Stimulated activated memory B cell treated with anti-CD40 and anti-IgM and Interleukin-4, amounts not matched to agents 10 μg/mL and 1 μg/mL and 100 μg/mL, for 72 hours (primary cell): ENCODE data around the gene IL5.
A peak's percentile ranks its signal among the peaks of the same experiment; 100 is the strongest.
"Not testable (repeated sequence)": the region's sequence is repeated elsewhere in the genome, so short reads cannot be mapped to it uniquely, and the experiment has no call there.

Experiments
- ATAC-seq: fragments of 150-1000 bp; cut with Tn5 transposase; 2 replicates; pipeline ENCODE4 v1.10.0; 2021
- H3K27ac Mint-ChIP-seq: one replicate; pipeline ENCODE4 v1.8.0; 2022; ENCODE audit warnings: mild to moderate bottlenecking, mixed read lengths
- H3K27me3 Mint-ChIP-seq: one replicate; pipeline ENCODE4 v1.8.0; 2022; ENCODE audit warnings: mixed read lengths
- H3K36me3 Mint-ChIP-seq: one replicate; pipeline ENCODE4 v1.8.0; 2022; ENCODE audit warnings: mixed read lengths
- H3K4me1 Mint-ChIP-seq: one replicate; pipeline ENCODE4 v1.8.0; 2022; ENCODE audit warnings: mixed read lengths
- H3K4me3 Mint-ChIP-seq: one replicate; pipeline ENCODE4 v1.8.0; 2022; ENCODE audit warnings: mild to moderate bottlenecking, moderate library complexity, mixed read lengths
- H3K9me3 Mint-ChIP-seq: one replicate; pipeline ENCODE4 v1.8.0; 2022; ENCODE audit warnings: mixed read lengths

Gene IL5

DNA sequence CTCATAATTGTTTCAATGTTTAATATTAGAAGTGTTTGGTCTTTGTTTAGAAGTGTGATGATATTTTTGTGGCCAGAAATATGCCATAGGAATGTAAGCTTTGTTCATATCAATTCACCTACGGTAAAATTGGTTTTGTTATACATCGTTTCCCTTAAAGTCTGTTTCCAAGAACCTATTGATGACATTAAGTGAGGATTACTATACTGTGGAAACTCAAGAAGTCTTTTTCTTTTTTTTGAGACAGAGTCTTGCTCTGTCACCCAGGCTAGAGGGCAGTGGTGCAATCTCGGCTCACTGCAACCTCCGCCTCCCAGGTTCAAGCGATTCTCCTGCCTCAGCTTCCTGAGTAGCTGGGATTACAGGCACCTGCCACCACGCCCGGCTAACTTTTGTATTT lies 5.5 kb upstream of the IL5 start:
- H3K27ac Mint-ChIP-seq, H3K36me3 Mint-ChIP-seq, H3K27me3 Mint-ChIP-seq, H3K4me1 Mint-ChIP-seq, H3K4me3 Mint-ChIP-seq, H3K9me3 Mint-ChIP-seq, ATAC-seq: not testable (repeated sequence)

DNA sequence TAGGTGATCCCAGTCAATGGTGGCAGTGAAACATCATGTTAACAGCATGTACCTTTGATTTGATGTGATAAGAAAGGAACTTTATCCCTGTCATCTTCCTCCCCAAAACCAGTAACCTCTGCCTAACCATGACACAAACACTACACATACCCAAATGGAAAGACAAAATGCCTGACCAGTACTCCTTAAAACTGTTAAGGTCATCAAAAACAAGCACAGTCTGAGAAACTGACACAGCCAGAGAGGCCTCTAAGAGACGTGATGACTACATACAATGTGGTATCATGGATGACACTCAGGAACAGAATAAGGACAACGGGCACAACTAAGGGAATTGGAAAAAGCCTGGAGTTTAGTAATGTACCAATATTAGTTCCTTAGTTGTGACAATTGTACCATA lies 3.9 kb upstream of the IL5 start:
- H3K4me3 Mint-ChIP-seq: no peak overlapping the region
- peaks cover 6% of the 10 kb centered on the region for H3K4me1 Mint-ChIP-seq
- no peaks in the 10 kb centered on the region for H3K9me3 Mint-ChIP-seq
- no peak for ATAC-seq
- no peaks in the 10 kb centered on the region for H3K27me3 Mint-ChIP-seq
- no peak overlapping the region for H3K27ac Mint-ChIP-seq
- no peaks in the 10 kb centered on the region for H3K36me3 Mint-ChIP-seq

DNA sequence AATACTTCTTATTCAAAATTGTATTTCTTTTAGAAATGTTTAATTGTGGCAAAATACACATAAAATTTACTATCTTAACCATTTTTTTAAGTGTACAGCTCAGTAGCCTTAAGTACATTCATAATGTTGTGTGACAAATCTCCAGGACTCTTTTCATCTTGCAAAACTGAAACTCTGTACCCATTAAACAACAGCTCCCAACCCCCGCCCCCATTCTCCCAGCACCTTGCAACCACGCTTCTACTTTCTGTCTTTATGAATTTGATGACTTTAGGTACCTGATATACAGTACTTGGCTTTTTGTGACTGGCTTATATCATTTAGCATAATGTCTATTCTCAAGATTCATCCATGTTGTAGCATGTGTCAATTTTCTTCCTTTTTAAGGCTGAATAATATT lies 2.8 kb upstream of the IL5 start:
- ATAC-seq: no peak
- H3K27ac Mint-ChIP-seq: no peak overlapping the region
- no peaks in the 10 kb centered on the region for H3K36me3 Mint-ChIP-seq
- H3K9me3 Mint-ChIP-seq: no peaks in the 10 kb centered on the region
- no peaks in the 10 kb centered on the region for H3K4me1 Mint-ChIP-seq
- H3K27me3 Mint-ChIP-seq: no peaks in the 10 kb centered on the region
- H3K4me3 Mint-ChIP-seq: no peak overlapping the region

DNA sequence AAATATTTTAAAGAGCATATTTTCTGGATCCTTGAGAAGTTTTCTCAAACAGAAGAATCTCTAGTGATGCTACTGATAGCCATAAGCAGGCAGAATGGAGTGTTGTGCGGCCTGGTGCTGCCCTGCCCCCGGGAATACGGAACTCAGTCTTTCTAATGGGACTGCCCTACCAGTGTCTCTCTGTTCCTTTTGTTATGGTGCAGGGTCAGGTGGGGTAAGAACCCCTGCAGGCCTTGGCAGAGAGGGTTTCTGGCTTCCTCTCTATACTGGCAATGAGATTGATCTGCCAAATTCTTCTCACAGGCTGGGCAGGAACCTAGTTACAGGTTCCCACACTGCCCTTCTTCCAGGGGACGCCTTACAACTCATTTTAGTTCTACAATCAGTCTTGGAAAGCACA lies 2.6 kb downstream of the IL5 start:
- Mint-ChIP-seq H3K4me3 (no peak overlapping the region), H3K36me3 (no peaks in the 10 kb centered on the region), H3K27ac (no peak overlapping the region), H3K9me3 (no peaks in the 10 kb centered on the region), H3K4me1 (no peaks in the 10 kb centered on the region), H3K27me3 (peaks cover 9% of the 10 kb centered on the region)
- ATAC-seq: no peak

DNA sequence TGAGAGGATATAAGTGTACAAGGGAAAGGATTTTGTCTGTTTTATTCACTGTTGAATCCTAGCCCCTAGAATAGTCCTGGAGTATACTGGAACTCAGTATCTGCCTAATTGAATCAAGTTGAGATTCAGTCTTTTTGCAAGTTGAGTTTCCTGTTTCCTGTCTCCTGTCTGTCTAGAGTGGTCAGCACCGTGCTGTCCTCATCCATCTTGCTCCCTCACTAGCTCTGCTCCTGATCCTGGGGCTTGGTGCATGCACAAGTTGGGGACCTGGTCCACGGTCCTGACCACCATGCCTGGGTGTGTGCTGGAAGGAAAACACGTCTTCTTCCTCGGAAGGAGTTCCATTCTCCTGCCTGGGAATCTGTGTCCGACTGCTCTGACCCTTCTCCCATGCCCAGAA lies 3.2 kb downstream of the IL5 start:
- no peak overlapping the region for H3K4me3 Mint-ChIP-seq
- H3K4me1 Mint-ChIP-seq: no peaks in the 10 kb centered on the region
- H3K36me3 Mint-ChIP-seq: no peaks in the 10 kb centered on the region
- peaks cover 15% of the 10 kb centered on the region for H3K27me3 Mint-ChIP-seq
- H3K27ac Mint-ChIP-seq: no peak overlapping the region
- no peaks in the 10 kb centered on the region for H3K9me3 Mint-ChIP-seq
- ATAC-seq: no peak

DNA sequence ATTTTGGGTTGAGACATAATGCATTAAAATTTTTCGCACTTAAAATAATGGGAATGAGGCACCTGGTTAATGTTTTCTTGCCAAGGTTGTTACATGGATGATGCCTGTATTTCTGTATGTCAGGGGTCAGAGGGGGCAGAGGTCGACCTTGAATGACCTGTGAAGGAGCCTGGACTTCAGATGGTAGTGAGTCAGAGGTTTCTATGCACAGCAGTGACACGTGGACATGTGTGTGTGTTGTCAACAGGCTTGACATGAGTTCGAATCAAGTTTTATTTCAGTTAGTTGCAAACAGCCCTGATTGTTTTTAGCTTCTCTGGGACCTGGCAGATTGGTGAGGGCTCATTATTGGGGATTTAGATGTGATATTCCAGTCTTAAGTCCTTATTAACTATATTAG lies 3.6 kb downstream of the IL5 start:
- Mint-ChIP-seq H3K36me3 (no peaks in the 10 kb centered on the region), H3K4me3 (no peak overlapping the region), H3K27me3 (peaks cover 19% of the 10 kb centered on the region), H3K4me1 (no peaks in the 10 kb centered on the region), H3K27ac (no peak overlapping the region), H3K9me3 (no peaks in the 10 kb centered on the region)
- no peak for ATAC-seq

DNA sequence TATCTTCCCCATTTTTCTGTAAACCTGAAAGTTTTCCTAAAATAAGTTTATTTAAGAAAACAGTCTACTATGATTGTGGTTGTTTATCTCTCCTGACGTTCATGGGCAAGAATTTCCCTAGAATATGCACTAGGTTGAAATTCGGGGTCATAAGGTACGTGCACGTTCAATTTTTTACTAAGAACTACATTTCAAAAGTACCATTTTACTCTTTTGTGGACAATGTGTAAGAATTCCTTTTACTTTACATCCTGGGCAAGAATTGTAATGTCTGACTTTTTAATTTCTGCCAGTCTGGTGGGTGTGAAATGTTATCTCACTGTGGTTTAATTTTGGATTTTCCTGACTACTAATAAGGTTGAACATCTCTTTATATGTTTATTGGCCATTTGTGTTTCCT lies 12.4 kb downstream of the IL5 start:
- Mint-ChIP-seq H3K4me1 (peaks cover 24% of the 10 kb centered on the region), H3K27ac (no peak overlapping the region), H3K36me3 (no peaks in the 10 kb centered on the region), H3K9me3 (no peaks in the 10 kb centered on the region), H3K4me3 (no peak overlapping the region), H3K27me3 (peaks cover 12% of the 10 kb centered on the region)
- ATAC-seq: no peak

DNA sequence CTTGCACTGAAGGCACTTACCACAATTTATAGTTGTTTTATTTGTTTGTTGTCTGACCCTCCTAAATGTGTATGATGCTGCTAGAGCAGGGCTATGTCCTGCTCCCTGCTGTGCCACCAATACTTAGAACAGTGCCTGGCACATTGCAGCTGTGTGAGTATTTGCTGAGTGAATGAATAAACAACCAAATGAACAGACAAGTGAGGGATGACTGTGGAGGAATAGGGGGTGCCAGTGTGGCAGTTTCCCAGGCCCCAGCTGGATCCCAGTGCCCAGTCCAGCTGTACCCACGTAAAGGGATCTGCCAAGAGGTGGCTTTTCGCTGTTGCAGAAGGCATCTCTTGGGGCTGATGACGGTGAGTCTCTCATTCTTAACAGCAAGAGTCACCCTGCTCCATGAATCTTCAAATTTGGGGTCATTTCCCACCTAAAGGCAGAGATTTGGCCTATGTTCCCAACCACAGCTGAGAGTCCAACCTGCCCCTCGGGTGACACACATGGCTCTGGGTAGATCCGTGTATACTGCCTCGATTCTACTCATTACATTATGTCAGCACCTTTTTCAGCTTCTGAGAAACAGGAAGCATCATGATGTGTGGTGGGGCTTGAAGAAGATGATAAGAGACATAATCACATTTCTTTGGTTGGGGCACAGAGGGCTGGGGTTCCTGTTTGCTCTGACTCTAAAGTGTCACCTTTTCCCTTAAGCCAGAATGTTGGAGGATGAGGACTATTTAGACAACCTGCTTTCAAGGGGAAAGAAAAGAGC lies 14.3 kb downstream of the IL5 start:
- no peak overlapping the region for H3K4me3 Mint-ChIP-seq
- H3K36me3 Mint-ChIP-seq: no peaks in the 10 kb centered on the region
- H3K9me3 Mint-ChIP-seq: peaks cover 2% of the 10 kb centered on the region
- no peaks in the 10 kb centered on the region for H3K27me3 Mint-ChIP-seq
- peak; percentile 54 for ATAC-seq
- no peak overlapping the region for H3K27ac Mint-ChIP-seq
- peaks cover 38% of the 10 kb centered on the region for H3K4me1 Mint-ChIP-seq

DNA sequence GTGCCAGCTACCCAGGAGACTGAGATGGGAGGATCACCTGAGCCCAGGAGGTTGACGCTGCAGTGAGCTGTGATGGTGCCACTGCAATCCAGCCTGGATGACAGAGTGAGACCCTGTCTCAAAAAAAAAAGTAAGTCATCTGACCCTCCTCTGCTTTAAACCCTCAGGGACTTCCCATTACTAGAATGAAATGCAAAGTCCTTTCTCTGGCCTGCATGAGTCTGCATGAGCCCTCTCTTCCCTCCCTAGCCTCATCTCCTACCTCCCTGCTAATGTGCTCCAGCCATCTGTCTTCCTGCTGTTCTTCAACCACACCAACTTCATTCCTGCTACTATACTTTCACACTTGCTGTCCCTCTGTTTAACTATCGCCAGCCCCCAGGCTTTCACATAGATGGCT lies 15.3 kb downstream of the IL5 start:
- no peak overlapping the region for H3K4me3 Mint-ChIP-seq
- ATAC-seq: no peak
- H3K9me3 Mint-ChIP-seq: peaks cover 2% of the 10 kb centered on the region
- no peaks in the 10 kb centered on the region for H3K36me3 Mint-ChIP-seq
- peaks cover 38% of the 10 kb centered on the region for H3K4me1 Mint-ChIP-seq
- no peaks in the 10 kb centered on the region for H3K27me3 Mint-ChIP-seq
- no peak overlapping the region for H3K27ac Mint-ChIP-seq

DNA sequence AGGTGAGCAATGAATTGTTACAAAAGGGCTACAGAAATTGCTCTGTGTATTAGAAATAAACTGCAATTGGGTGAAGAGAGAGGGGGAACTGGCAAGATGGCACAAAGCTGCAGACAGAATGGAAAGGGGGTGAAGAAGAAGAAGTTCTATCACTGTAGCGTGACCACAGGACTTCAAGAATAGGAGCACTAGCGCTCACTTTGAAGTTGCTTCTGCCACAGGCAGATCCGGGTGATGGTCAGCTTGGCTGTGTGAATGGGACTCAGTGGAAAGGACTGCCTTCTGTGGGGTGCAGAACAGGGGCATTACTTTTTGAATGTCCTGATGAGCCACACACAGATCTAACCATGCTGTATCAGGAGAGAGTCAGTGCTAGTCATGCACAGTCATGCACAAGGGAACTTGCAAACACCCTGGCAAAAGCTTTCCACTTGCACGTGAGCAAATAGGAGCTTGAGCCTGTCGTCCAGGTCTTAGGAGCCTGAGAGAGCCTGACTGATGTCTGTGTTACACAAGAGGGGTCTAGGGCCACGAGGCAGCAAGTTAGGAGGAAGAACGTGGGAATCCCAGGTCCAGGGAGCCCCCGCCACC lies 16.3 kb downstream of the IL5 start:
- no peaks in the 10 kb centered on the region for H3K36me3 Mint-ChIP-seq
- H3K9me3 Mint-ChIP-seq: peaks cover 2% of the 10 kb centered on the region
- H3K27me3 Mint-ChIP-seq: no peaks in the 10 kb centered on the region
- peaks cover 43% of the 10 kb centered on the region for H3K4me1 Mint-ChIP-seq
- peak; percentile 5 for ATAC-seq
- H3K27ac Mint-ChIP-seq: peak overlapping the region; percentile 5
- no peak overlapping the region for H3K4me3 Mint-ChIP-seq

DNA sequence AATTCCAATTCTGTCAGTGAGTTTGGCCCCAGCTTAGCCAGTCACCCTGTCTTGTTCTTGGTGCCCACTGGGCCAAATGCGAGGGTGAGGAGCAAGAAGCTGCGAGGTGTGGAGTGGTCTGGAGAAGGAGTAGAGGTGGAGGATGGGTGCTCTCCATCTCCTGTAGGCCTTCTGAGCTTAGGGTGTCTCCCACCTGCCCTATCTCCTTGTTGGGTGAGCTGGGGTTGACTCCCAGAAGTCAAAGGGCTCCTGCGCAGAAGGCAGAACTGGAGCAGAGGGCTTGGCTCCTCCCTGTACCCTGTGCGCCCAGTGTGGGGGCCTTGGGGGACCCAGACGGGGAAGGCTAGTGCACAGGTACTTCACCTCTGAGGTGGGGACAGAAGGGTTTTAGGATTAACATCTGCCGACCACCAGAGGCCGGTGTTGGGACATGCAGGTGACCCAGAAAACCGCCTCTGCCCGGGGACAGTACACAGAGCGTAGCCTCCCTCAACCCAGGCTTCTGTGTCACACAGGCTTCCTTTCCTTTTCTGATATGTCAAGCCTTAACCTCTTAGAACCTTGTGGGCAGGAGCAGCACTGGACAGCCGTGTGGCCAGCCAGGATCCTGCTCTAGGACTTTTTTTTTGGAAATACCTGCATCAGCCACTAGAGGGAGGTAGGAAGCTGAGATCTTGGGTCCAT lies 16.9 kb downstream of the IL5 start:
- Mint-ChIP-seq H3K27me3 (no peaks in the 10 kb centered on the region), H3K4me3 (peak overlapping the region; percentile 16), H3K9me3 (peaks cover 2% of the 10 kb centered on the region), H3K4me1 (peaks cover 46% of the 10 kb centered on the region), H3K36me3 (no peaks in the 10 kb centered on the region), H3K27ac (peak overlapping the region; percentile 21)
- ATAC-seq: peak; percentile 66

DNA sequence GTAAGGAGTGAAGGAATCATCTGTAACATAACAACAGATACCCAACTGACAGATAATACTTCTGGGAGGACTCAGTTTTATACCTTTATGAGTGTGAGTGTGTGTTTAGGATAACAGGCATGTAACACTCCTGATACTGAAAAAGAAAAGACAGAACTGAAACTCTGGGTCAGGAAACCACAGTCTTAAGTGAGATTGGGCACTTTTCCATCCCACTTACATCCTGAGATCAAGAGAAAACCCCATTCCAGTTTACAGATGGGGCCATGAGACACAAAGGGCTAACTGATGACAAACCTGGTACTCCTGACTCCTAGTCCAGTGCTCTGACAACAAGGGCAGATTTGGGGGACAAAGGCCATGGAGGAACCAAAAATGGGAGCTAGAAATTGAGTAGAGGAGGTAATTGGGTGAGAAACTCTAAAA lies 18.0 kb downstream of the IL5 start:
- peak overlapping the region; percentile 21 for H3K27ac Mint-ChIP-seq
- ATAC-seq: peak; percentile 87
- peaks cover 55% of the 10 kb centered on the region for H3K4me1 Mint-ChIP-seq
- H3K36me3 Mint-ChIP-seq: no peaks in the 10 kb centered on the region
- H3K27me3 Mint-ChIP-seq: no peaks in the 10 kb centered on the region
- H3K9me3 Mint-ChIP-seq: peaks cover 2% of the 10 kb centered on the region
- H3K4me3 Mint-ChIP-seq: no peak overlapping the region

DNA sequence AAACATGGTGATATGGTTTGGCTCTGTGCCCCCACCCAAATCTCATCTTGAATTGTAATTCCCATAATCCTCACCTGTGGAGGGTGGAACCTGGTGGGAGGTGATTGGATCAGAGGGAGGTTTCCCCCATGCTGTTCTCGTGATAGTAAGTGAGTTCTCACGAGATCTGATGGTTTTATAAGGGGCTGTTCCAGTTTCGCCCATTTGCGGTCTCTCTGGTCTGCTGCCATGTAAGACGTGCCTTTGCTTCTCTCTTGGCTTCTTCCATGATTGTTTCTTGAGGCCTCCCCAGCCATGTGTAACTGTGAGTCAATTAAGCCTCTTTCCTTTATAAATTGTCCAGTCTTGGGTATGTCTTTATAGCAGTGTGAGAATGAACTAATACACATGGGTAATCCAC lies 18.4 kb downstream of the IL5 start:
- Mint-ChIP-seq H3K27ac (peak overlapping the region; percentile 21), H3K4me1 (peaks cover 57% of the 10 kb centered on the region)
- H3K9me3 Mint-ChIP-seq, ATAC-seq, H3K36me3 Mint-ChIP-seq, H3K4me3 Mint-ChIP-seq, H3K27me3 Mint-ChIP-seq: not testable (repeated sequence)

DNA sequence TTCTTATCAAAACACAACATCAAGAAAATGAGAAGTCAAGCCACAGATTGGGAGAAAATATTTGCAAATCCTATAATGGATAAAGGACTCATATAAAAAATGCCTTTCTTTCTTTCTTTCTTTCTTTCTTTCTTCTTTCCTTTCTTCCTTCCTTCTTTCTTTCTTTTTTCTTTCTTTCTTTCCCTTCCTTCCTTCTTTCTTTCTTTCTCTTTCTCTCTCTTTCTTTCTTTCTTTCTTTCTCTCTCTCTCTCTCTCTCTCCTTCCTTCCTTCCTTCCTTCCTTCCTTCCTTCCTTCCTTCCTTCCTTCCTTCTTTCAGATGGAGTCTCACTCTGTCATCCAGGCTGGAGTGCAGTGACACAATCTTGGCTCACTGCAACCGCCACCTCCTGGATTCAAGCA lies 21.3 kb downstream of the IL5 start:
- H3K4me3 Mint-ChIP-seq, H3K27me3 Mint-ChIP-seq, H3K36me3 Mint-ChIP-seq, H3K9me3 Mint-ChIP-seq, H3K27ac Mint-ChIP-seq, ATAC-seq: not testable (repeated sequence)
- peaks cover 44% of the 10 kb centered on the region for H3K4me1 Mint-ChIP-seq

DNA sequence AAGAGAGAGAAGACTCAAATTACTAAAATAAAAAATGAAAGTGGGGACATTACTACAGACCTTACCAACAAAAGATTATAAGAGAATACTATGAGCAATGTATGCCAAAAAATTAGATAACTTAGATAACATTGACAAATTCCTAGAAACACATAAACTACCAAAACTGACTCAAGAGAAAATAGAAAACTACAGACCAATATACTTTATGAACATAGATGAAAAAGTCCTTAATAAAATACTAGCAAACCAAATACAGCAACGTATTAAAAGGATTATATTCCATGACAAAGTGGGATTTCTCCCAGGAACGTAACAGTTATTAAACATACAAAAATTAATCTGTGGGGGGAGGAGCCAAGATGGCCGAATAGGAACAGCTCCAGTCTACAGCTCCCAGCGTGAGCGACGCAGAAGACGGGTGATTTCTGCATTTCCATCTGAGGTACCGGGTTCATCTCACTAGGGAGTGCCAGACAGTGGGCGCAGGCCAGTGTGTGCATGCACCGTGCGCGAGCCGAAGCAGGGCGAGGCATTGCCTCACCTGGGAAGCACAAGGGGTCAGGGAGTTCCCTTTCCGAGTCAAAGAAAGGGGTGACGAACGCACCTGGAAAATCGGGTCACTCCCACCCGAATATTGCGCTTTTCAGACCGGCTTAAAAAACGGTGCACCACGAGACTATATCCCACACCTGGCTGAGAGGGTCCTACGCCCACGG lies 29.5 kb downstream of the IL5 start:
- Mint-ChIP-seq H3K27me3 (peaks cover 12% of the 10 kb centered on the region), H3K36me3 (peaks cover 12% of the 10 kb centered on the region)
- not testable (repeated sequence) for H3K4me3 Mint-ChIP-seq, H3K4me1 Mint-ChIP-seq, ATAC-seq, H3K27ac Mint-ChIP-seq, H3K9me3 Mint-ChIP-seq
